ENCODE measurements around the gene ROMO1. TPM values are rescaled to one million over a fixed set of nuclear protein-coding genes. Genes with fewer than 3 reads are reported as not detected.
"Not testable (repeated sequence)": the region's sequence is repeated elsewhere in the genome, so short reads cannot be mapped to it uniquely, and the experiment has no call there.

Gene ROMO1
- total RNA-seq, 4 donors from 2014 or later = 146 to 299 (median 212) TPM

DNA sequence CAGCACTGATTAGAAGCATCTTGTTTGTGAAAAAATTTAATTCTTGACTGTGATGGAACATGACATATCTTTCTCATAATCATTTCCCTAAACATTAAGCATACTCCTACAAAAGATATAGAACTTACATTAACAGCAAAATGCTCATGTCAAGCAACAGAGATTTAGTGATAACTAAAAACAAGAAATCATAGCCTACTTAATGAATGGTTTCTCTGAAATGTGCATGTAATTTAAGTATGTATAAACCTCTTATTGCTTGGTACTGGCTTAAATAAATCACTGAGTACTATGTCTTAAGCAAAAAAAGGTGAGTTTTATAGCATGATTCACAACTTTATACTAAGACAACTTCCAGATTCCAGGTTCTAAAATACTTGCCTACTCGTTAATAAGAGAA lies 9.3 kb downstream of the ROMO1 start:
- no peak for TF ChIP-seq POLR2AphosphoS5 (IDR thresholded peaks at IDR 0.05)
- TF ChIP-seq, protein P1, sequence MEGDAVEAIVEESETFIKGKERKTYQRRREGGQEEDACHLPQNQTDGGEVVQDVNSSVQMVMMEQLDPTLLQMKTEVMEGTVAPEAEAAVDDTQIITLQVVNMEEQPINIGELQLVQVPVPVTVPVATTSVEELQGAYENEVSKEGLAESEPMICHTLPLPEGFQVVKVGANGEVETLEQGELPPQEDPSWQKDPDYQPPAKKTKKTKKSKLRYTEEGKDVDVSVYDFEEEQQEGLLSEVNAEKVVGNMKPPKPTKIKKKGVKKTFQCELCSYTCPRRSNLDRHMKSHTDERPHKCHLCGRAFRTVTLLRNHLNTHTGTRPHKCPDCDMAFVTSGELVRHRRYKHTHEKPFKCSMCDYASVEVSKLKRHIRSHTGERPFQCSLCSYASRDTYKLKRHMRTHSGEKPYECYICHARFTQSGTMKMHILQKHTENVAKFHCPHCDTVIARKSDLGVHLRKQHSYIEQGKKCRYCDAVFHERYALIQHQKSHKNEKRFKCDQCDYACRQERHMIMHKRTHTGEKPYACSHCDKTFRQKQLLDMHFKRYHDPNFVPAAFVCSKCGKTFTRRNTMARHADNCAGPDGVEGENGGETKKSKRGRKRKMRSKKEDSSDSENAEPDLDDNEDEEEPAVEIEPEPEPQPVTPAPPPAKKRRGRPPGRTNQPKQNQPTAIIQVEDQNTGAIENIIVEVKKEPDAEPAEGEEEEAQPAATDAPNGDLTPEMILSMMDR (IDR thresholded peaks at IDR 0.05) = no peak
- WGBS = 61% methylated on average over 1 of the region's 1 CpG
- Histone ChIP-seq H3K9me3 (no peaks in the 10 kb centered on the region), H3K36me3 (peaks cover 96% of the 10 kb centered on the region), H3K4me3 (no peak overlapping the region), H3K4me1 (peaks cover 17% of the 10 kb centered on the region), H3K27me3 (no peaks in the 10 kb centered on the region), H3K27ac (no peak overlapping the region)
- no peak for DNase-seq (ENCODE audit: low spot score in 2 of 2)

DNA sequence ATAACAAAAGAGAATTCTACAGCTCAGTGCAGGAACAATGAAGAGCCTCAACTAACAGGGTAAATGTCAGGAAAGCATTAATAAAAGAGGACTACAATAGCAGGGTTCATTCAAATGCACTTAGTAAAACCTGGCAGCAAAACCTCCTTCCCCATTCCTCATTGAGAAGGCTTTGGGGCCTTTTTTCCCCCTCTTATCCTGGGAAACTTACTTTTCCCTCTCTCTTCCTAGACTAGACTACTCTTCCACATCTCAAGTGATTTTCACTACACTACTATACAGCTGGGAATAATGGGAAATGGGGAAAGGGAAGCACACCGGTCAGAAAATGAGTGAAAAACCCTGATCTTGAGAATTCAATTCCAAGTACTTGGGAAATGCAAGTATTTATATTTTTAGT lies 10.1 kb downstream of the ROMO1 start:
- 82% methylated on average over 1 of the region's 1 CpG for WGBS
- DNase-seq (ENCODE audit: low spot score in 2 of 2) = no peak
- peaks cover 17% of the 10 kb centered on the region for H3K4me1 ChIP-seq
- H3K27me3 ChIP-seq = no peaks in the 10 kb centered on the region
- H3K4me3 ChIP-seq = no peak overlapping the region
- no peak overlapping the region for H3K27ac ChIP-seq
- TF ChIP-seq EP300 (IDR thresholded peaks at IDR 0.05) (no peak), POLR2AphosphoS5 (IDR thresholded peaks at IDR 0.05) (no peak), POLR2A (IDR thresholded peaks at IDR 0.05) (no peak)
- no peaks in the 10 kb centered on the region for H3K9me3 ChIP-seq
- H3K36me3 ChIP-seq = peaks cover 95% of the 10 kb centered on the region

DNA sequence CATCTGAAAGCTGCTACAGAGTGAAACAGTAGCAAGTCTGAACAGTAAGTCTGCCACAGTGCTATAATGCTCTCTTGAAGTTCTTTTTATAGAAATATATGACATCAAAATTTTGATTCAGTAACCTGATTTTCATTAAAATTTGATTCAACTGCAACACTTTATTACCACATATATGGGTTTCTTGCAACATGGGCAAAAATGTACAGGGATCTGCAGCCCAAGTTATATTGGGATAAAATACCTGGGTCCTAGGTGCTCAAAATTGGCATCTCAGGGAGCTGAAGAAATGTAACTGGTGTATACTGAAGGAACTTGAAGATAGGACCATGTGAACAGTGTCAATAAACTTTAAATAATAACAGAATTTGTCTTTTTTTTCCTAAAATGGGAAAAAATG lies 10.8 kb downstream of the ROMO1 start:
- Histone ChIP-seq H3K9me3 (no peaks in the 10 kb centered on the region), H3K36me3 (peaks cover 95% of the 10 kb centered on the region), H3K4me3 (no peak overlapping the region), H3K4me1 (peaks cover 17% of the 10 kb centered on the region), H3K27ac (no peak overlapping the region), H3K27me3 (no peaks in the 10 kb centered on the region)
- TF ChIP-seq EP300 (IDR thresholded peaks at IDR 0.05) (no peak), POLR2A (IDR thresholded peaks at IDR 0.05) (no peak), POLR2AphosphoS5 (IDR thresholded peaks at IDR 0.05) (no peak)
- TF ChIP-seq, protein P1 (IDR thresholded peaks at IDR 0.05) = no peak
- no peak for DNase-seq (ENCODE audit: low spot score in 2 of 2)

DNA sequence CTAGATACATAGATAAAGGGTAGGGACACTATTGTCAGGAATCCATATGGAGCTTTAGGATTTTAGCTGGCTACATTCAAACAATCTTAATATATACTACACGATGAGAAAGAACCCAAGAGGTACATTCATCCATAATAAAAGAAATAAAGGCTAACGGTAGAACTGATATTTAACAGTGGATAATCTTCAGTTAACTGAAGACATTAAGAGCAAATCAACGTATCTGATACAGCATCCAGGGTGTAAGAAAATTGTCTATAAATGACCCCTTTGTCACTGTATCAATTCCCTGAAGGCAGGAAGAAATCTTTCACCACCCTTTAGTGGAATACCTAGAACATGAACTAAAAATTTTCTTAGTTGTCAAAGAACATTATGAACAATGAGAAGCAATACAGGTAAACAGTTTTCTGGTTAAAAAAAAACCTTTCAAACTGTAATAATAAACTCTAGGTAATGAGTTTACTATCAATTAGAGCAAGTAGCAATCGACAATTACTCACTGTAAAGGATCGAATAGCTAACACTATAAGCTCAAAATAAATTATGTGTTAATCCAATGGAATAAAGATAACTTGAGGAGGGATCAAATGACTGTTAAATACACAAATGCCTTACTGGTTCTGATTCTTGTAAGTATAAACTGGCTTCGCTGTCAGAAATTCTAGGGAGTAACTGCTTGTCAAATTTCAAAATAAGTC lies 11.8 kb downstream of the ROMO1 start:
- Histone ChIP-seq H3K36me3 (peaks cover 95% of the 10 kb centered on the region), H3K27me3 (no peaks in the 10 kb centered on the region), H3K4me3 (no peak overlapping the region), H3K27ac (no peak overlapping the region), H3K4me1 (peaks cover 17% of the 10 kb centered on the region), H3K9me3 (no peaks in the 10 kb centered on the region)
- TF ChIP-seq, protein P1 (IDR thresholded peaks at IDR 0.05) = no peak
- TF ChIP-seq EP300 (IDR thresholded peaks at IDR 0.05) = no peak
- TF ChIP-seq POLR2AphosphoS5 (IDR thresholded peaks at IDR 0.05) = no peak
- TF ChIP-seq POLR2A (IDR thresholded peaks at IDR 0.05) = no peak
- WGBS = 63% methylated on average over 6 of the region's 6 CpGs
- no peak for DNase-seq (ENCODE audit: low spot score in 2 of 2)

DNA sequence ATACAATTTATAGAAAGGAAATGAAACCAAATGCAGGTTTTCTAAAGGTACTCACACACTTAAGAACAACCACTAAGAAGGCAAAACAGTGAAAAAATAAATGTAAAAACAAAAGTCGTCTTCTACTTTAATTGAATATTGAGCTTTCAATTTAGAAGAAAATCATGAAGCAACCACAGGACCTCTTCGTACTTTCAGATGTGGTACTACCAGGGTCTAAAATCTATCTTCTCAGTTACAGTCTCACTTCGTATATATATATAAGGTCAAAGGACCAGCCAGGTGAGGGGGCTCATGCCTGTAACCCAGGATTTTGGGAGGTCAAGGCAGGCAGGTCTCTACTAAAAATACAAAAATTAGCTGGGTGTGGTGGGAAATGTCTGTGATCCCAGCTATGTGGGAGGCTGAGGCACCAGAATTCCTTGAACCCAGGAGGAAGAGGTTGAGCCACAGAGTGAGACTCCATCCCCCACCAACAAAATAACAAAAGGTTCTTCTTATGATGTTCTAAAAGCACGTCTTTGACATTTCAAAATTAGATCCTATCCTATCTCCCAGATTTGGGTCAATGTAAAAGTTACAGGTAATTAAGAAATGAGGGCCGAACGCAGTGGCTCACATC lies 12.5 kb downstream of the ROMO1 start:
- 75% methylated on average over 6 of the region's 6 CpGs for WGBS
- no peak overlapping the region for H3K27ac ChIP-seq

DNA sequence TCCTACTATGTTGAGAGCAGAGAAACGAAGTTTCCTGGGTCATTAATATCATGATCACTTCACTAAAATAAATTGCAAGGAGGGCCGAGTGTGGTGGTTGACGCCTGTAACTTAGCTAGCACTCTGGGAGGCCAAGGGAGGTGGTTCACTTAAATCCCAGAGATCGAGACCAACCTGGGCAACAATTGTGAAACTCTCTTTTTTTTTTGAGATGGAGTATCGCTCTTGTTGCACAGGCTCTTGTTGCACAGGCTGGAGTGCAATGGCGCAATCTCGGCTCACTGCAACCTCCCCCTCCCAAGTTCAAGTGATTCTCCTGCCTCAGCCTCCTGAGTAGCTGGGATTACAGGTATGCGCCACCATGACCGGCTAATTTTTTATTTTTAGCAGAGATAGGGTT lies 13.9 kb downstream of the ROMO1 start:
- not testable (repeated sequence) for DNase-seq (ENCODE audit: low spot score in 2 of 2); H3K27ac ChIP-seq; H3K4me3 ChIP-seq; H3K27me3 ChIP-seq; H3K9me3 ChIP-seq
- H3K36me3 ChIP-seq = peaks cover 95% of the 10 kb centered on the region
- H3K4me1 ChIP-seq = peaks cover 17% of the 10 kb centered on the region
- 88% methylated on average over 9 of the region's 9 CpGs for WGBS

More for the DNA sequence above, 12.5 kb downstream of the ROMO1 start:
- no peak for DNase-seq (ENCODE audit: low spot score in 2 of 2)
- peaks cover 17% of the 10 kb centered on the region for H3K4me1 ChIP-seq
- TF ChIP-seq POLR2AphosphoS5 (IDR thresholded peaks at IDR 0.05) = no peak
- no peak for TF ChIP-seq POLR2A (IDR thresholded peaks at IDR 0.05)
- TF ChIP-seq EP300 (IDR thresholded peaks at IDR 0.05) = no peak
- TF ChIP-seq, protein P1 (IDR thresholded peaks at IDR 0.05) = no peak
- H3K9me3 ChIP-seq = no peaks in the 10 kb centered on the region
- H3K27me3 ChIP-seq = no peaks in the 10 kb centered on the region
- peaks cover 95% of the 10 kb centered on the region for H3K36me3 ChIP-seq
- H3K4me3 ChIP-seq = no peak overlapping the region

Measured in suprapubic skin (tissue), 4 donors.